Erythroblast (primary cell): ENCODE measurements around the gene JMJD7.

Experiments used
- GATA1 ChIP-seq: IDR thresholded peaks from 2 replicates; pipeline ENCODE4 v1.6.1; 2011; ENCODE audit warnings: low read depth, mild to moderate bottlenecking, control low read depth, low read length, moderate library complexity
- POLR2A ChIP-seq: IDR thresholded peaks from 2 replicates; pipeline ENCODE4 v1.6.1; 2011; ENCODE audit warnings: mild to moderate bottlenecking, low read length

DNA sequence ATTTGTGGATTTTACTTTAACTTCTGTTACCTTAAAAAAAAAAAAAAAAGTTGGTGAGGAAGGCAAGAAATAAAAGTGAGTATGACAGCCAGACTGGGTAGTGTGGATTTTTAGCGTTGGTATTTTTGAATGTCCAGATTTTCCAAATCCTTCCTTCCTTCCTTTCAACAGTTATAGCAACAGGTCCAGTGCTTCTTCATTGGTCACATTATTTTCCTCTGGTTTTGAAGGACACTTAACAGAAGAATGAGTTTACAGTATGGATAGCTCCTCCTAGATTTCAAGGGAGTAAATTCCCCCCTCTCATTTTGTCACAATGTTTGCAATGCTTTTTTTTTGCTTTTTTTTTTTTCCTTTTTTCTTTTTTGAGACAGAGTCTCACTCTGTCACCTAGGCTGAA is 47.2 kb upstream of the JMJD7 start:
- TF ChIP-seq POLR2A (no peak), GATA1 (no peak)
